WTC11 (cell line): ENCODE data around the gene OR51S1.

Experiments
- CBFB ChIP-seq: sonication (generic); formaldehyde crosslinking; IDR thresholded peaks from 2 replicates; pipeline ENCODE4 v1.8.1; 2022; ENCODE audit warnings: mild to moderate bottlenecking, low read depth, missing genetic modification reagents
- CTCF ChIP-seq: fragments of 200-600 bp; IDR thresholded peaks from 2 replicates; pipeline ENCODE4 v1.8.0; 2022; ENCODE audit warnings: antibody characterized with exemption
- IRF2 ChIP-seq: sonication (generic); formaldehyde crosslinking; IDR thresholded peaks from 2 replicates; pipeline ENCODE4 v1.8.0; 2022; ENCODE audit warnings: low read depth, missing genetic modification reagents, borderline replicate concordance

- TF ChIP-seq IRF2 (CRISPR knock-in tag) (no peak), CTCF (no peak), CBFB (no peak)
These were observed 35.4 kb upstream of the OR51S1 start for GRCh38 chr11:4884361-4884760.
